ENCODE data around the gene MUC21. TPM values are rescaled to one million over a fixed set of nuclear protein-coding genes. Genes with fewer than 3 reads are reported as not detected.

Gene MUC21
- total and polyA plus RNA-seq, 2 donors from 2014 or later, result not detected

GRCh38 chr6:31037169-31037568 lies 53.7 kb downstream of the MUC21 start:
- DNase-seq (no peak), FAIRE-seq (no peak)
- peaks cover 0 to 3% (median 0%) of the 10 kb centered on the region in 3 donors for H3K4me1 ChIP-seq (ENCODE audit: control insufficient read depth in 2 of 3, insufficient read depth in 2 of 3, low read depth in 1 of 3, low read length in 3 of 3)
- no peaks in the 10 kb centered on the region for H3K9me3 ChIP-seq (ENCODE audit: control insufficient read depth in 2 of 3, insufficient read depth in 1 of 3, low read length in 3 of 3)
- intact Hi-C loops (cut with DNase I), result no loop called here
- no peaks in the 10 kb centered on the region for H3K36me3 ChIP-seq (ENCODE audit: control insufficient read depth in 2 of 3, insufficient read depth in 3 of 3, low read length in 3 of 3)
- no peak overlapping the region for H3K4me3 ChIP-seq (ENCODE audit: low read length in 3 of 3)
- no peaks in the 10 kb centered on the region for H3K27me3 ChIP-seq (ENCODE audit: control insufficient read depth, insufficient read depth, low read length)
- TF ChIP-seq CTCF (IDR thresholded peaks at IDR 0.05; ENCODE audit: borderline replicate concordance, extremely low read depth, insufficient read depth), result no peak
- H3K9ac ChIP-seq (ENCODE audit: low read length in 3 of 3), result no peak overlapping the region
- no peak overlapping the region for H3K27ac ChIP-seq (ENCODE audit: low read depth in 2 of 2, low read length in 2 of 2)

- FAIRE-seq, result no peak
- H3K9ac ChIP-seq (ENCODE audit: low read length in 3 of 3), result no peak overlapping the region
- H3K27me3 ChIP-seq (ENCODE audit: control insufficient read depth, insufficient read depth, low read length), result no peaks in the 10 kb centered on the region
- intact Hi-C loops (cut with DNase I), result no loop called here
- no peak for TF ChIP-seq CTCF (IDR thresholded peaks at IDR 0.05; ENCODE audit: borderline replicate concordance, extremely low read depth, insufficient read depth)
- no peaks in the 10 kb centered on the region for H3K9me3 ChIP-seq (ENCODE audit: control insufficient read depth in 2 of 3, insufficient read depth in 1 of 3, low read length in 3 of 3)
- no peaks in the 10 kb centered on the region for H3K36me3 ChIP-seq (ENCODE audit: control insufficient read depth in 2 of 3, insufficient read depth in 3 of 3, low read length in 3 of 3)
- H3K4me1 ChIP-seq (ENCODE audit: control insufficient read depth in 2 of 3, insufficient read depth in 2 of 3, low read depth in 1 of 3, low read length in 3 of 3), result peaks cover 0 to 3% (median 0%) of the 10 kb centered on the region in 3 donors
- H3K4me3 ChIP-seq (ENCODE audit: low read length in 3 of 3), result no peak overlapping the region
- no peak overlapping the region for H3K27ac ChIP-seq (ENCODE audit: low read depth in 2 of 2, low read length in 2 of 2)
- peak in 3 of 5 donors; percentile 14 to 53 (median 42) for DNase-seq
These were observed 54.2 kb downstream of the MUC21 start for GRCh38 chr6:31037682-31038081.

- FAIRE-seq, result no peak
- Histone ChIP-seq H3K9ac (ENCODE audit: low read length in 3 of 3) (no peak overlapping the region), H3K36me3 (ENCODE audit: control insufficient read depth in 2 of 3, insufficient read depth in 3 of 3, low read length in 3 of 3) (no peaks in the 10 kb centered on the region), H3K27ac (ENCODE audit: low read depth in 2 of 2, low read length in 2 of 2) (no peak overlapping the region), H3K4me1 (ENCODE audit: control insufficient read depth in 2 of 3, insufficient read depth in 2 of 3, low read depth in 1 of 3, low read length in 3 of 3) (peaks cover 0 to 3% (median 0%) of the 10 kb centered on the region in 3 donors), H3K9me3 (ENCODE audit: control insufficient read depth in 2 of 3, insufficient read depth in 1 of 3, low read length in 3 of 3) (no peaks in the 10 kb centered on the region), H3K4me3 (ENCODE audit: low read length in 3 of 3) (no peak overlapping the region), H3K27me3 (ENCODE audit: control insufficient read depth, insufficient read depth, low read length) (no peaks in the 10 kb centered on the region)
- DNase-seq, result no peak
- TF ChIP-seq CTCF (IDR thresholded peaks at IDR 0.05; ENCODE audit: borderline replicate concordance, extremely low read depth, insufficient read depth), result no peak
- intact Hi-C loops (cut with DNase I), result no loop called here
These were observed 55.0 kb downstream of the MUC21 start for GRCh38 chr6:31038559-31038958.

Other genes with a start within 250 kb of the MUC21 start
- gene FLOT1, start 241.0 kb upstream of the MUC21 start, total RNA-seq, result 227 TPM
- gene FLOT1, start 241.0 kb upstream of the MUC21 start, polyA plus RNA-seq (ENCODE audit: insufficient read depth, low read depth, low replicate concordance), result 317 TPM
- gene IER3, start 239.2 kb upstream of the MUC21 start, total RNA-seq, result 59.5 TPM
- gene IER3, start 239.2 kb upstream of the MUC21 start, polyA plus RNA-seq (ENCODE audit: insufficient read depth, low read depth, low replicate concordance), result 94.3 TPM
- 362 TPM for gene DDR1, start 99.2 kb upstream of the MUC21 start, total RNA-seq
- gene DDR1, start 99.2 kb upstream of the MUC21 start, polyA plus RNA-seq (ENCODE audit: insufficient read depth, low read depth, low replicate concordance), result 95.8 TPM
- 39.3 TPM for gene GTF2H4, start 75.5 kb upstream of the MUC21 start, total RNA-seq
- 20.9 TPM for gene GTF2H4, start 75.5 kb upstream of the MUC21 start, polyA plus RNA-seq (ENCODE audit: insufficient read depth, low read depth, low replicate concordance)
- 34.5 TPM for gene VARS2, start 69.5 kb upstream of the MUC21 start, total RNA-seq
- 30.4 TPM for gene VARS2, start 69.5 kb upstream of the MUC21 start, polyA plus RNA-seq (ENCODE audit: insufficient read depth, low read depth, low replicate concordance)
- 30.5 TPM for gene SFTA2, start 51.5 kb upstream of the MUC21 start, total RNA-seq
- gene SFTA2, start 51.5 kb upstream of the MUC21 start, polyA plus RNA-seq (ENCODE audit: insufficient read depth, low read depth, low replicate concordance), result 7.4 TPM
- 0.13 TPM for gene MUCL3, start 42.7 kb upstream of the MUC21 start, total RNA-seq
- gene MUCL3, start 42.7 kb upstream of the MUC21 start, polyA plus RNA-seq (ENCODE audit: insufficient read depth, low read depth, low replicate concordance), result not detected
- gene MUC22, start 26.8 kb downstream of the MUC21 start, total RNA-seq, result not detected
- gene MUC22, start 26.8 kb downstream of the MUC21 start, polyA plus RNA-seq (ENCODE audit: insufficient read depth, low read depth, low replicate concordance), result not detected
- gene C6orf15, start 128.9 kb downstream of the MUC21 start, total RNA-seq, result not detected
- not detected for gene C6orf15, start 128.9 kb downstream of the MUC21 start, polyA plus RNA-seq (ENCODE audit: insufficient read depth, low read depth, low replicate concordance)
- 3.6 TPM for gene PSORS1C1, start 131.1 kb downstream of the MUC21 start, total RNA-seq
- gene PSORS1C1, start 131.1 kb downstream of the MUC21 start, polyA plus RNA-seq (ENCODE audit: insufficient read depth, low read depth, low replicate concordance), result 2.1 TPM
- gene CDSN, start 136.7 kb downstream of the MUC21 start, total RNA-seq, result 0.13 TPM
- not detected for gene CDSN, start 136.7 kb downstream of the MUC21 start, polyA plus RNA-seq (ENCODE audit: insufficient read depth, low read depth, low replicate concordance)
- not detected for gene PSORS1C2, start 155.3 kb downstream of the MUC21 start, total RNA-seq
- gene PSORS1C2, start 155.3 kb downstream of the MUC21 start, polyA plus RNA-seq (ENCODE audit: insufficient read depth, low read depth, low replicate concordance), result not detected
- 26.2 TPM for gene CCHCR1, start 174.1 kb downstream of the MUC21 start, total RNA-seq
- gene CCHCR1, start 174.1 kb downstream of the MUC21 start, polyA plus RNA-seq (ENCODE audit: insufficient read depth, low read depth, low replicate concordance), result 24.1 TPM
- 7.1 TPM for gene TCF19, start 174.9 kb downstream of the MUC21 start, total RNA-seq
- 5.1 TPM for gene TCF19, start 174.9 kb downstream of the MUC21 start, polyA plus RNA-seq (ENCODE audit: insufficient read depth, low read depth, low replicate concordance)
- 19.9 TPM for gene POU5F1, start 187.0 kb downstream of the MUC21 start, total RNA-seq
- gene POU5F1, start 187.0 kb downstream of the MUC21 start, polyA plus RNA-seq (ENCODE audit: insufficient read depth, low read depth, low replicate concordance), result 7.9 TPM

Measured in kidney (tissue), 14 donors.